HG03066 (cell line): ENCODE results near the gene CREB3L1.

ENCODE experiments used
- ATAC-seq: cut with Tn5 transposase; IDR thresholded peaks from one replicate; pipeline ENCODE4 v1.9.1; 2021; ENCODE audit warnings: low read depth; ENCODE audit not compliant: unreplicated experiment

CREB3L1 gene

DNA sequence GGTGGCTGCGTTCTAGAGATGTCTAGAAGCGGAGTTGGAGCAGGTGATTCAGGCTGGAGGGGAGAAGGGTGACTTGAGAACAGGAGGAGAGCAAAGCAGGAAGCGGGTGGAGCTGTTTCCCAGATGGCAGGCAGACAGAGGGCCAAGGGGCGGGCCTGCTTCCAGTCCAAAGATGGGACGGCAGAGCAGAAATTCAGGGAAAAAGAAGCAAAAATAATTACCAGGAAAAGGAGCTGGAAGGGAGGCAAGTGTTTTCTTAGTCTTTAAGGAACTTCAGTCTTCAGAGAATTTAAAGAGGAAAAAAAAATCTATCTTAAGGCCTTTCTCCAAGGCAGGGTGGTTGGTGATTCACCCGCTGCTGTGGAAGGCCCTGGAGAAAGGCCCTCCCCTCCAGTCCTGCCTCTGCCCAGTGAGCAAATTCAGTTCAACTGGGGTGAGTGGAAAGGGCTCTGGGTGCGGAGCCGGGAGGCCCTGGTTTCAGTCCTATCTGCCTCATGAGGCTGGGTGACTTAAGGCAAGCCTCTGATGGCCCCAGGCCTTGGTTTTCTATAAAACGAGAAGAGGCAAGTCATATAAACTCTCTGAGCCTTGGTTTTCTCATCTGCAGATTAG, 4.5 kb upstream of the CREB3L1 start:
- ATAC-seq = no peak

DNA sequence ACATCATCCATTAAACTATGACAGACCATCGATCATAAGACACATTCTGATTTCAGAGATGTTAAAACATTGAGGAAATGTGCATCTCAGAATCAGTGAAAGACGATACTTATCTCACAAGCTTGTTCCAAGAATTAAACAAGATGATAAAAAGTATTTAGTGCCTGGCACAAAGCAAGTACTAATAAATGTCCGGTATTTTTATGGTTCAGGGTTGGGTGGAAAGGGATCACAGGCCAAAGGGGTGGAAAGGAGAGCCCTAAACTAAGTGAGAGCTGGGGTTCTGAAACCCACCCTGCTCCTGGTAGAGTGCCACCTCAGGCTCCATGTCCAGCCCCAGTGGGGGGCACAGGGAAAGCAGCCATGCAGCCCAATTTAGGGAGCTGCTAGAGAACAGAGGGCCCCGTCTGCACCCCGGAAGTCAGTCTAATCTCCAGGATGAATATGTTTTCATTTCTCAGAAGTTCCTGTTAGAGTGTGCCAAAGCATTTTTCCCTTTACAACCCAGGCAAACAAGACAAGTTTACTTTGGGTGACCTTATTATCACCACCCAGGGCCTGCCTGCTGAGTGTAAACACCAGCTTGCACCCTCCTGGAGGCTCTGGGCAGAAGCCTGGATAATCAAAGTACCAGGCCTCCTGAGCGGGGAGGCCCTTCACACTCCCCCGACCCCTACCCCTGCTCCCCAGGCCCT, 3.8 kb upstream of the CREB3L1 start:
- ATAC-seq = no peak

DNA sequence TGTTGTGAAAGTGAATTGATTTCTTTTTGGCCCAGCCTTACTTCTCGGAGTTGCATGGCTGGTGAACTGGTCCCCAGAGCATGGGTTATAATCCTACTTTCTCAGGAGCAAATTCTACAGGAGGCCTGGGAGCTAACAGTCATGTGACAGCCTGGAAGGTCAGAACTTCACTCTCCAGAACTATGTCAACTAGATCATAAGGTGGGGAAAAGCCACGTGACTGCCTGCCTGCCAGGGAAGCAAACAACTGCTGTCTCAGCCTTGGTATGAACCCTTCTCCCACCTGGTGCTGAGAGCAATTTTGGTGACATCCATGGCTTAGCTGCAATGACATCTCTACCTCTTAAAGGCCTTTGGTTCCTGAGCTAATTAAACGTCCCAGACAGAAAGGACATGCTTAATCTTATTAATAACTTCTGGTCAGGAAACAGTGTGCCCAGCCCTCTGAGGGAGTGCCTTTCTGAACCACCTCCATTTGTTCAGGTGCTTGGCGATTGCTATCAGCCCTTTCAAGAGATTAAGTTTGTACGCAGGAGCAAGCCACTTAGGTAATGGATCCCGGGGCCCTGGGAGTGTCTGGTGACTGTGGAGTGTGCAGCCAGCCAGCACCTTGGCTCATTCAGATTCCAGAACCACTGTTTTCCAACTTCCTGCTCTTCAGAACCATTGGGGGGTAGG, 1.4 kb upstream of the CREB3L1 start:
- no peak for ATAC-seq

DNA sequence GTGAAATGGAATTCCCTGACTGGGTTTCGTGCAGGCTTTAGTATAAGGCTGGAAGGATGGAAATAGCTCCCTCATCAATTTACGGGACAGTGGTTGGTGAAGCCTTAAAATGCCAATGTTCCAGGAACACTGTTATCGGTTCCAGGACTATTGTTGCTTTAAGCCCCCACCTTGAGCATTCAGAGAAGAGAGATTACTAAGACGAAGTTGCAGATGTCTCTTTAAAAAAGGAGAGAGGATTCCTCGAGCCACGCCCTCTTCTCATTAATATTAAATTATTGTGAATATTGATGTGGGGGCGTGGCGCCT, 195 bp upstream of the CREB3L1 start:
- no peak for ATAC-seq

DNA sequence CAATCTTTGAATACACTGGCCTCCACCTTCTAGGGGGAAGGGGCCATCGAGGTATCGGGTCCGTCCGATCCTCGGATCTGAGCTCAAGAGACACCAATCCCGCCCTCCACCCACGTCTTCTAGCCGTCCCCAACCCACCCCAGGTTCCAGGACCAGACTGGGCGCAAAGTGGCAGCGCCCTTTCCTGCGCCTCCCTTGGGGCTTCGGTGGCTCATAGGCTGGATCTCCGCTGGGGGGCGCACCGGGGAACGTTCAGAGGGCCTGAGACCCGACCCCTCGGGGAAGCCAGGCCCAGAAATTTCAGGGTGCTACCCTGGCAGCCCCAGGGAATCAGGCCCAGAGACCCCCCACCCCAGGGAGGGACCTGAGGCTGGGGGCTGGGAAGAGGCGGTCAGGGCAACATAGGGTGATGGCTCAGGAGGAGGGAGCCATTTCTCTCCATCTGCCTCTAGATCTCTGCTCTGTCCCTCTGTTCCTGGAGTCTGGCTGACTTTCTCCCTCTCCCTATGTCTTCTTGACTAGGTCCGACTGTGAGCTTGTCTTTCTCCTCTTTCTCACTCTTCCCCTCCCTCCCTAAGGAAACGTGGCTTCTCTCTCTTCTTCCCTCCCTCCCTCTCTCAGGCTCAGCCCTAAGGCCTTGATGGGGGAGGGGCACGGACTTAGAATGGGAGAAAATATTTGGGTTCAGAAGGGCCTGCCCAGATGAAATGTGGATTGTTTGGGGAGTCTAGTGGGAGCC, 1.1 kb downstream of the CREB3L1 start:
- no peak for ATAC-seq

DNA sequence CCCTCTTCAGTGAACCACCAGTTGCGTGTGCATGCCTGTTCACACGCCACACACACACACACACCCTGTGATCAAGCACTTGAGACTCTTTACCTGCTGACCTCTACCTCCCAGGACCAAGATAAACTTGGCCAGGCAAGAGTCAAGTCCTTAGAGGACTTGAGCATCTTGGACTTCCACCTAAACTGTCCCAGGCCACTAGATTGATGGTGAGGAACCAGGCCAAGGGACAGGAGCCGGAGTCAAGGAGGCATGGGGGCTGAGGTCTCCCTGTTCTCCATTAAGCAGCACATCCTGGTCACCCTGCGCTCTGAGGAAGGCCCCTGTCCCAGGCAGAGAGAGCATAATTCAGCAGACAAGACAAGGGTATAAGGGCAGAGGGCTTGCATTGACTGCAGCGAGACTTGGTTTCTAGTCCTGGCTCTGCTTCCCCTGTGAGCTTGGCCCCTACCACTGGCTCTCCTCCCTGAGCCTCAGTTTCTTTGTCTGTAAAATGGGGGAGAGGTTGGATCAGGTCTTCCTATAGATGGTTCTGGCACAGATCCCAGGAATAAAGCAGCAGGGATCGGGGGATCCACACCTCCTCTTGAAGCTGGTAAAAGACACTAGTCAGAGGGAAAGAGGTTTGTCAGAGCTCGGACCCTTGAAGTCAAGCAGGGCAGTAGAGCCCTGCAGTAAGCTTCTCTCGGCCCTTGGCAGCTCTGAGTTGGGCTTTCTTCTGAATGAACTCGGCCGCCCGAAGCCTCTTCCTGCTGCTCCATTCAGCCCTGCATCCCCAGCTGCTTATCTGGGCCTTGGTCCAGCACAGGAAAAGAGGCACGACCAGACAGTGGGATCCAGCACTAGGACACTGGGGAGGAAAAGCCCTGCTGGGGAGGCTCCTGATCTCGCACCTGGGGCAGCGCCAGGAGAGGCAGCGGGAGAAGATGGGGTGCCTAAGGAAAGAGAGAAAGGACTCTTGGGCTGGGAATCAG, 2.0 kb downstream of the CREB3L1 start:
- no peak for ATAC-seq

DNA sequence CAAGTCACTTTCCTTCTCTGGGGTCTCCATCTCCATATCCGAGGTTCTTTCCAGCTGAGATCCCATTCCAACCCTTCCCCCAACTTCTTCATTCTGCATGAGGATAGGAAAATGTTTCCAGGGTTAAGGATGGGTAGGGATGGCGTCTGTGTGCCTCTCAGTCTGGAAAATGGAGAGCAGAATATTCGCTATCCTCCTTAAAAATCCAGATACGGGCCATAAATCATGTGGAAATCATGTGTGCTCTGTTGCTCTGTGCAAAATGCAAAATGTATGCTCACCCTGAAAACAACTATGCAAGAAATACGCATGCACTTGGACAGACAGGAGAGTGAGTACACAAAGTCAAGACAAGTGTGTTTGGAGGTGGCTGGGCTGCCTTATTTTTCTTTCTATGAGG, 3.2 kb downstream of the CREB3L1 start:
- ATAC-seq = no peak

DNA sequence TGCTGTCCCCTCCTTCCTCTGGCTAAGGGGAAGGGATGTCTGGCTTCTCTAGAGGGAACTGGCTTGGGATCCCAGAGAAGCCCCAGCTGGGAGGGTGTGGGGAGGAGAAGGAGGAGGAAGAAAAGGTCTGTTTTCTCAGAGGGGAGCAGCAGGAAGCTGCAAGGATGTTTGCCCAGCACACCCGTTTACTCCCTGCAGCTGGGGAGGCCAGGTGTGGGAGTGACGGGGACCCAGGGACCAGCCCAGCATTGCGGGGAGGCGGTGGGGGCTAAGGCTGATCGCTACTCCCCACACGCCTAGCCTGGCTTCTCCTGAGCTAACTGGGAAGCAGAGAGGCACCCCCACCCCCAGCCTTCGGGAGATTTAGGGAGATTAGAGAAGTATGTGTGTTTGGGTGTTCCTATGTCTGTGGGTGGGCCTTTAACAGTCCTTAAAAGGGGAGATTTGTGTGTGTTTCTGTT, 3.9 kb downstream of the CREB3L1 start:
- ATAC-seq = no peak

DNA sequence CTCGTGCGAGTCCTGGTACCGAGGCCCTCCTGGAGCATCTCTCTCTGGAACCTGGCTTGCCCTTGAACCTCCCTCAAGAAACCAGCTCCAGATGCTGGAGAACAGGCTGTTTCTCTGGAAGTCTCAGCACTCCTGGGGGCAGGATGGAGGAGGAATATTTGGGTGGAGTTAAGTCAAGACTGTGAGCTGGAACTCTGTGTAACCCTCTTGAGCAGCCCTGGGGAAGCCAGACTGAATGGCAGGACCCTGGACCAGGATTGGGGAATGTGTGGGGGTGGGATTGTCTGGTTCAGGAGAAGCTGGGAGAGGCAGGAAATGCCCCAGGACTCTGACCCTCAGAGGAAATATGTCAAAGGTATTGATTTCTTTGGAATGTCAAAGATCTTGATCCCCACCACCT, 7.7 kb downstream of the CREB3L1 start:
- ATAC-seq = no peak

DNA sequence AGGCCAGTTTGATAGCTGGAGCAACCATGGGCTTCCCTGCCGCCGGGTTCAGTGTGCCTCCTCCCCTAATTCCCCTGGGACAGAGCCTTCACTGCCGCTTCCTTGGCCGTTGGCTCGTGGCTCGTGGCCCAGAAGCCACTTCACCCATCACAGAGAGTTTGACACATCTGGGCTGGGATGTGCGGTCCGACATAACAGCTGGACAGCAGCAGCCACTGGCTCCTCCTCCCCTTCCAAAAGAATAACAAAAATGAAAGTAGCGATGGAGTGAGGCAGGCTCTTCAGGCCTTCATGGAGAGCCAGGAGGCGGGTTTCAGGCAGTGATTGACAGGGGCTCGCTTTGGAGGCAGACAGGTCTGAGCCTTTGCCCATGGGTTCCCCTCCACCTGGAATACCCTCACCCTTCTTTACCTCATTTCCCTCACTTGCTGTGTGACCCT, 8.2 kb downstream of the CREB3L1 start:
- ATAC-seq = no peak

DNA sequence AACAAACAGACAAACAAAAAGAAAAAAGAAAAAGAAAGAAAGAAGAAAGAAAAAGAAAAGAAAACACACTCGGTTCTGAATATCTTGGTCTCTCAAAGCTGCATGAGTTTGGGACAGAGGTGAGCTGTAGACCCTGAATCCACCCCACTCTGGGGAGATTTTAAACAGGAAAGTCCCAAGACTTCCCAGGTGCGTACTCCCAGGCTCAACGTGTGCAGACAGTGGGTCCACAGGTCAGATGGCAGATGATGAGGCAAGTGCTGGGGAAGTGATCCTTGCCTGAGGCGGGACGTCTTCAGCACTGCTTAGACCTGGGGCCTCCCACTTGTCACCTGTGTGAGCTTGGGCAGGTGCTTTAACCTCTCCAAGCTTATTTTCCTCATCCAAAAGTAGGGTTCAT, 9.3 kb downstream of the CREB3L1 start:
- ATAC-seq = no peak

DNA sequence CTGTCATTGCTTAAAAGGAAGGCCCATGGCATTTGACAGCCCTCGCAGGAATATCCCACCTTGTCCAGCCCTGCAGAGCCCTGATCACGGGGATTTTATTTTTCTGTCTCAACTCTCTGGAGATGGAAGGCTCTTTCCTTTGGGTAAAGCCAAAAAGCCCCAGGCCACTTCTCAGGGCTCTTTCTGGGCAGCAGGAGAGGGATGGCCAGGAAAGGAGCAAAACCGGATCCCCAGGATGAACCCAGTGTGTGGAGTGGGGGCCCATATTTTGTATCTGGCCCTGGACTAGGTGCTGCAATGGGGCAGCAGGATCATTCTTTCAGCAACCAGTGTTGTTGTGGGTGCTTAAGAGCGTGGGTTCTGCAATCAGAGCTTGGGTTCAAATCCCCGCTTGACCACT, 11.0 kb downstream of the CREB3L1 start:
- ATAC-seq = no peak

DNA sequence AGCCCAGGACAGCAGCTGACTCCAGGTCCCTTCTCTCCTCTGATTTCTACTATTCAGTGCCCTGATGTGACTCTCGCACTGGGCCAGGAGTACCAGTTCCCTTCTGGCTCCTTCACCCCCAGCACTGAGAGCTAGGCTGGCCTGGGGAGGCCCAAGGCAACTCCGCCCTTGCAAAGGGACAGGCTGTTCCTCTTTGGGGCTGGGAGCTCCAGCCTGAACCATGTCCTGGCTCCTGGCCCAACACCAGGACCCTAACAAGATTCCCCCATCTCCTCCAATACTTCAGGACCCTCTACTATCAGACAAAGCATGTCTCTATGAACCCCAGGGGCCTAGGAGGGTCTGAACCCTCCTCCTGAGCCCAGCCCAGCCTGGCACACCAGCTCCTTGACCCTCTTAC, 12.5 kb downstream of the CREB3L1 start:
- ATAC-seq = no peak

DNA sequence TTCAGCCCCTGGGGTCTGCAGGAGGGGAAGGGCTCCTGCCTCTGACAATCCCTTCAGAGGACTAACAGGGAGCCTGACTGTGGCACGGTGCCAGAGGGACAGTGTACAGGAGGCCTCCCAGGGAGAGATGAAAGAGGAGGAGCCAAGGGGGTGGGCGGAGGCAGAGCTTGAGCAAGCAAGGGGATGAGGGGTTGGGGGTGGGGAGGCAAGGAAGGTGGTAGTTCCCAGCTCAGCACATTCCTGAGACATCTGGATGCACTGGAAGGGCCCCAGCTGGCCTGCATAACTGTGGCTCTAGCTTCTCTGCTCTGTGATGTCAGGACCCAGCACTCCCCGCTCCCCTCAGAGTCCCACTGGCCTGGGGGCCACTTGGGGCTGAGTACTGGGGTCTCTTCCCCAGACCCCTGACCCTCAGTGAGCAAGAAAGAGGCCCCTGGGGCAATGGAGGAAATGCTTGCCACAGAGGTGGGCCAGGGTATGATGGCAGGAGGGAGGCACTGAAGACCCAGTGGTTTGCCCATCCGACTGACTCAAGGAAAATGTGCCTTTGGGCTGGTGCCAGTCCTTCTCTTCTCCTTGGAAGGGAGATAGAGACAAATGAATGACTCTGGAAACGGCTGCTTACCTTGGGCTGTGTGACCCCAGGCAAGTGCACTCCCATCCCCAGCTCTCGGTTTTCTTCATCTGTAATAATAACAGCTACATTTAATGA, 13.3 kb downstream of the CREB3L1 start:
- ATAC-seq = no peak

DNA sequence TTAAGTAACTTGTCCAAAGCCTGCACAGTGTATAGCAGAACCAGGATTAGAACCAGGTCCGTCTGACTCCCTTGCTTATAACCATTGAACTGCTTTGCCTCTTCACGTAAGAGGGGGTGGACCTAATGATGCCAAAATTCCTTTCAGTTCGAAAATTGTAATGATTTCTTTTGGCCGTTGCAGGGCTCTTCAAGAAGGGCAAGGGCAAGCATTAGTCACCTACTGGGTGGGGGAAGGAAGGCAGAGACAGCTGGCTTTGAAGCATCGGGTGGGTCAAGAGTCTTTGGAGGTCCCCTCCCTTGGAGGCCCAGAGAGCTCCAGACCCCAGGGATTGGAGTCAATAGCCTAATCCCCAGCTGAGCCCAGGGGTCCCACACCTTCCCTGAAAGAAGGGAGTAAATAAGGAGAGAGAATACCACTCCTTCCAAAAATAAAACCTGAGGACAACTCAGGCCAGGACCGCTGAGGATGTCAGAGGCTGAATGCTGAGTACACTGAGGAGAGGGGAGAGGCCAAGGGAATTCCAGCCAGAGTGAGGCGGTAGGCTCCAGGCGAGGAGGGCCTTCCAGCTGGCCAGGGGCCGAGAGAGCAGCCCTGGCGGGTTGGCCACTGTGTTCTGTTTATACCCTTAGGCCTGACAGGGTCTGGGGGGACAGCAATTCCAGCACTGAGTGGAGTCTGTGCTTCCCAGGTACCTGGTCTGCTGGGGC, 14.1 kb downstream of the CREB3L1 start:
- no peak for ATAC-seq

DNA sequence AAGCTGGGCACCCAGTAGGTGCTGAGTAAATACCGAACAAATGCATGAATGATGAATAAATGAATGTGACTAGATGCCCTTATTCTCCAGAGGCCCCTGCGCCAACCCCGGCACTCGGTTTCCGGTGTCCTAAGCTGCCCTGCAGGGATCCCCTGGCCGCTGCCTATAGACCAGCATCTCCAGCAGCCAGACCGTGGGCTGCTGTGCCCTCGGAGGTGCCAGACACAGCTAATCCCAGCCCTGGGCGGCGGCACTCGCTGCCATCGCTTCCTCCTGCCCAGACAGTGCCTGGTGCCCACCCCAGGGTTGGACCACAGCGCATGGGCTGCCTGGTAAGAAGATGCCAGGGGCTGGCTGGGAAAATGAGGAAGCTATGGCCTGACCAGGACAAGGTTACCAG, 15.6 kb downstream of the CREB3L1 start:
- ATAC-seq = no peak

DNA sequence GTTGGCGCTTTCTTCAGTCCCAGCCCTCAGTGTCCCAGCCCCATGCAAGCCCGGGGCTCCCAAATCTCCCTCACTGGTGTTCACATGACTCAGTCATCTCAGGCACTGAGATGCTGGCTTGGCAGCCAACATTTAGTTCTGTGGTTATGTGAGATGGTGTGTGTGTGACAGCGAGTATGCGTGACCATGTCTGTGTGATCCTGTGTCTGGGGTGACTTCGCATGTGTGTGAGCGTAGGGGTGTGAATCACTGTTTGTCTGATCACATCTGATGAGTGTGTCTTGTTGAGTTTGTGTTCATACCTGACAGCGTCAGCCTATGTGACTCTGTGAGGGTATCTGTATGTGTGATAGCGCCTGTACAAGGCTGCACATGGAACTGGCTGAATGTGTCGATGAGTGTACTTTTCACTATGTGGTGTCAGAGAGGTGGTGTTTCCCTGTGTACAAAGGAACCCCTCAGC, 16.2 kb downstream of the CREB3L1 start:
- ATAC-seq = no peak

DNA sequence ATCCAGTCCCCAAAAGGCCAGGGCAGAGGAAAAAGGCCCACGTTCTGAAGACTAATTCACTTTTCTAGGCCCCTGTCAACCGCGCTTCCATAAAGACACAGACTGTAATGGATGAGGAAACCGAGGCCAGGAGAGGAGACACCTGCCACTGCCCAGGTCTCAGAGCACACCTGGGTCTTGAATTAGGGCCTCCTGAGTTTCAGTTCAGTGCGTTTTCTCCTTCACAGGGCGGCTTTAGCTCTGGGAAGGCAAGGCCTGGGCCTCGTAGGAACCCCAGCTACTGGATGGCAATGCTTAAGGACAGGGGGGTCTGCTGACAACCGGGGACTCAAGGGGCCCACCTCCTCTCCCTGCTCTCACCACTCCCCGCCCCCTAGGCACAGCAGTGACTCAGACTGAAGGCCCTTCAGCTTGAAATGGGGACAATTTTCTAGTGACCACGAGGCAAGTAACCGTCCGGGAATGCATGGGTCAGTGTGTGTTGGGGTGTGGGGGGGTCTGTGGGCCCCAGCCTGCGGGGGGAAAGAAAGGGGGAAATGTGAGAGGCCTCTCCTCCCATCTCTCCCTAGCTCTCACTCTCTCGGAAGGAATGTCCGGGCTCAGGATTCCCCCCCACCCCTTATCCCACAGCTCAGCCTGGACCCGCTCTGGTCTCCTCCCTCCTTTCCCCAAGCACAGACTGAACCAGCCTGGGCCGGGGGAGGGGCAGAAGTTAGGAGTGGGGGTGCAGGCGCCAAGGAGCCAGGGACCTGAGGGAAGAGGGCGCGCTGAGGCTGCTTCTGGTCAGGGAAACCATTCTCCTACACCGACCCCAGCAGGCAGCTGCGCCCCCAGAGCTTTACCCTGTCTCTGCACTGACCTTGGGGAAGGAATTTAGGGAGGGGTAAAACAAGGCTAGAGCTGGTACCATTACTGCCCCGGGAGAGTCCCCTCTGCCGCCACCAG, 17.2 kb downstream of the CREB3L1 start:
- no peak for ATAC-seq
